K562 (cell line): Measurements from ENCODE around the gene PLP2. TPM values are rescaled to one million over a fixed set of nuclear protein-coding genes. Genes with fewer than 3 reads are reported as not detected.
A peak's percentile ranks its signal among the peaks of the same experiment; 100 is the strongest.

Experiments
- CREB3L1 ChIP-seq: fragments of 450-650 bp; IDR thresholded peaks from 2 replicates; pipeline ENCODE4 v1.6.1; 2014; ENCODE audit warnings: low read depth, mild to moderate bottlenecking, moderate library complexity, borderline replicate concordance
- CTBP1 ChIP-seq: fragments of 450-650 bp; IDR thresholded peaks from 2 replicates; pipeline ENCODE4 v1.6.1; 2016; ENCODE audit warnings: borderline replicate concordance
- DMBX1 ChIP-seq: fragments of 250-450 bp; sonication (Bioruptor Pico); IDR thresholded peaks from 2 replicates; pipeline ENCODE4 v1.8.0; 2022; ENCODE audit warnings: inconsistent platforms, mild to moderate bottlenecking, moderate library complexity, borderline replicate concordance
- DPF2 ChIP-seq: fragments of 450-650 bp; IDR thresholded peaks from 2 replicates; pipeline ENCODE4 v1.6.1; 2016
- E2F5 ChIP-seq: sonication (generic); formaldehyde crosslinking; IDR thresholded peaks from 2 replicates; pipeline ENCODE4 v1.8.0; 2022; ENCODE audit warnings: mild to moderate bottlenecking, missing genetic modification reagents
- HNRNPK ChIP-seq: fragments of 200-400 bp; formaldehyde crosslinking; IDR thresholded peaks from one replicate; pipeline ENCODE4 v1.6.1; 2018; ENCODE audit warnings: mild to moderate bottlenecking, low read depth, low read length; ENCODE audit not compliant: poor library complexity, severe bottlenecking
- JUND ChIP-seq, 2 experiments: IDR thresholded peaks; 2 replicates in 1 of 2; 3 replicates in 1 of 2; pipeline ENCODE4 v1.6.1; 2011; ENCODE audit warnings: borderline replicate concordance in 2 of 2, low read depth in 2 of 2, low read length in 2 of 2, improper control_type of control experiment in 1 of 2, missing biosample characterization in 1 of 2, missing genetic modification characterization in 1 of 2, missing genetic modification reagents in 1 of 2
- MAZ ChIP-seq, 2 experiments: fragments of 450-650 bp in 1 of 2; sonication (generic) in 1 of 2; formaldehyde crosslinking; IDR thresholded peaks in 1 of 2; conservative IDR thresholded peaks in 1 of 2; 2 replicates each; pipeline versions ENCODE4 v1.4.0 to v1.5.0; 2020; ENCODE audit warnings: mild to moderate bottlenecking in 1 of 2, missing genetic modification reagents in 1 of 2
- MYNN ChIP-seq, 2 experiments: sonication (generic); formaldehyde crosslinking in 1 of 2; IDR thresholded peaks; 2 replicates each; pipeline versions ENCODE4 v1.5.0 to v1.6.1; 2016 to 2020; ENCODE audit warnings: antibody characterized with exemption in 1 of 2, missing genetic modification reagents in 1 of 2
- PKNOX1 ChIP-seq: fragments of 450-650 bp; IDR thresholded peaks from 2 replicates; pipeline ENCODE4 v1.6.1; 2016
- POLR2AphosphoS5 ChIP-seq: IDR thresholded peaks from 2 replicates; pipeline ENCODE4 v1.6.1; 2011; ENCODE audit warnings: mild to moderate bottlenecking, low read depth, low read length, moderate library complexity; ENCODE audit not compliant: control insufficient read depth, insufficient read depth
- RBFOX2 ChIP-seq: fragments of 200-400 bp; formaldehyde crosslinking; IDR thresholded peaks from 2 replicates; pipeline ENCODE4 v1.6.1; 2017; ENCODE audit warnings: low read depth, mild to moderate bottlenecking, low read length, moderate library complexity
- SIX5 ChIP-seq, 2 experiments: IDR thresholded peaks; 2 replicates each; pipeline ENCODE4 v1.6.1; 2011; ENCODE audit warnings: low read length in 2 of 2, borderline replicate concordance in 1 of 2, low read depth in 1 of 2, mild to moderate bottlenecking in 1 of 2, moderate library complexity in 1 of 2; ENCODE audit not compliant: insufficient read depth in 1 of 2
- SRSF1 ChIP-seq: fragments of 200-400 bp; formaldehyde crosslinking; IDR thresholded peaks from 2 replicates; pipeline ENCODE4 v1.6.1; 2017; ENCODE audit warnings: mild to moderate bottlenecking, low read depth, low read length, moderate library complexity
- TFAP4 ChIP-seq: sonication (generic); formaldehyde crosslinking; IDR thresholded peaks from 2 replicates; pipeline ENCODE4 v1.8.0; 2022; ENCODE audit warnings: missing genetic modification reagents, mild to moderate bottlenecking, moderate library complexity, borderline replicate concordance
- ZBTB17 ChIP-seq: fragments of 450-650 bp; formaldehyde crosslinking; IDR thresholded peaks from 2 replicates; pipeline ENCODE4 v1.4.0; 2020; ENCODE audit warnings: mild to moderate bottlenecking
- ZNF232 ChIP-seq: sonication (generic); formaldehyde crosslinking; IDR thresholded peaks from 2 replicates; pipeline ENCODE4 v1.8.0; 2022; ENCODE audit warnings: mild to moderate bottlenecking, missing genetic modification reagents
- ZNF280B ChIP-seq: fragments of 250-450 bp; sonication (Bioruptor Pico); IDR thresholded peaks from 2 replicates; pipeline ENCODE4 v1.5.1; 2021; ENCODE audit warnings: mild to moderate bottlenecking
- ZNF507 ChIP-seq: conservative IDR thresholded peaks from 2 replicates; pipeline ENCODE4 v1.6.1; 2017; ENCODE audit warnings: missing genetic modification characterization, missing compliant biosample characterization
- polyA plus RNA-seq, 8 experiments: library from polyadenylated mRNA; depleted of rRNA in 4 of 8; stranded (reverse) in 5 of 8; unstranded in 3 of 8; fragments of >200 nt; fragmentation: Nextera tagmentation in 2 of 8; fragmentation: Illumina TruSeq in 1 of 8; extraction: Ambion mirVana in 2 of 8; extraction: Trizol in 1 of 8; gene quantifications; 2 replicates each; pipeline versions ENCODE4 v1.2.1 to v1.2.3, GENCODE V29; 2011 to 2014; ENCODE audit warnings: inconsistent platforms in 1 of 8, missing spikeins in 1 of 8
- total RNA-seq, 7 experiments: library from RNA; depleted of rRNA in 6 of 7; stranded (reverse); fragments of >200 nt in 6 of 7; fragmentation: Illumina TruSeq in 2 of 7; extraction: Trizol in 2 of 7; gene quantifications; 2 replicates each; pipeline versions ENCODE4 v1.2.1 to v1.2.3, GENCODE V29; 2011 to 2021; ENCODE audit warnings: low replicate concordance in 1 of 7

PLP2 gene
- total and polyA plus RNA-seq, 9 of the 15 experiments (the other 6 are each of a cell fraction or from before 2014, with no cell fraction given), result 34.7 to 236 (median 112) TPM

- TF ChIP-seq PKNOX1, result no peak
- peak; percentile 92 for TF ChIP-seq RBFOX2
- no peak for TF ChIP-seq HNRNPK
- no peak for TF ChIP-seq ZNF507 (tag)
- no peak for TF ChIP-seq ZNF232 (CRISPR knock-in tag)
- peak; percentile 56 to 60; a peak in 2 of 4 replicates for TF ChIP-seq MAZ (CRISPR knock-in tag; conservative IDR thresholded peaks at IDR 0.05 in 1 of 2, IDR thresholded peaks at IDR 0.05 in 1 of 2)
- TF ChIP-seq TFAP4 (CRISPR knock-in tag), result peak; percentile 78
- no peak for TF ChIP-seq ZBTB17
- no peak for TF ChIP-seq SRSF1
- peak; percentile 66; the same call in 1 of the 2 replicates for TF ChIP-seq DMBX1 (CRISPR knock-in tag)
- TF ChIP-seq POLR2AphosphoS5, result peak; percentile 54; the same call in 1 of the 2 replicates
- TF ChIP-seq MYNN (IDR thresholded peaks at IDR 0.05), result peak; percentile 90
- TF ChIP-seq MYNN (CRISPR knock-in tag; IDR thresholded peaks at IDR 0.05), result no peak
- TF ChIP-seq E2F5 (CRISPR knock-in tag), result no peak
- TF ChIP-seq ZNF280B (CRISPR knock-in tag), result no peak
- peak; percentile 82 for TF ChIP-seq CREB3L1
- TF ChIP-seq CTBP1, result peak; percentile 72; the same call in 1 of the 2 replicates
- TF ChIP-seq DPF2, result 0 out of 2 replicates have a peak, but pooled peaks have one; percentile 21
- TF ChIP-seq JUND (IDR thresholded peaks at IDR 0.05; ENCODE audit: borderline replicate concordance, low read depth, low read length), result 0 out of 2 replicates have a peak, but pooled peaks have one; percentile 23
- peak; percentile 44; the same call in 1 of the 3 replicates for TF ChIP-seq JUND (tag; IDR thresholded peaks at IDR 0.05; ENCODE audit: borderline replicate concordance, low read depth, low read length)
- TF ChIP-seq SIX5 (IDR thresholded peaks at IDR 0.05; ENCODE audit: borderline replicate concordance in 1 of 2, insufficient read depth in 1 of 2, low read depth in 1 of 2, low read length in 2 of 2), result peak in 1 of 2 experiments; percentile 33; a peak in 1 of 4 replicates
These were observed 14.7 kb downstream of the PLP2 start, which contains the start of gene PRICKLE3 (continued) for GRCh38 chrX:49186125-49187027.
